Measurements from ENCODE around the gene FLT1. TPM values are rescaled to one million over a fixed set of nuclear protein-coding genes. Genes with fewer than 3 reads are reported as not detected.

The FLT1 gene
- total RNA-seq, 1 donor from 2014 or later, result not detected

GRCh38 chr13:28490061-28490460 lies 4.9 kb downstream of the FLT1 start:
- FAIRE-seq, result no peak
- peaks cover 23% of the 10 kb centered on the region for H3K27me3 ChIP-seq (ENCODE audit: control insufficient read depth, insufficient read depth, low read length)
- no peak for TF ChIP-seq CTCF (IDR thresholded peaks at IDR 0.05; ENCODE audit: insufficient read depth, low read length, severe bottlenecking)

DNA sequence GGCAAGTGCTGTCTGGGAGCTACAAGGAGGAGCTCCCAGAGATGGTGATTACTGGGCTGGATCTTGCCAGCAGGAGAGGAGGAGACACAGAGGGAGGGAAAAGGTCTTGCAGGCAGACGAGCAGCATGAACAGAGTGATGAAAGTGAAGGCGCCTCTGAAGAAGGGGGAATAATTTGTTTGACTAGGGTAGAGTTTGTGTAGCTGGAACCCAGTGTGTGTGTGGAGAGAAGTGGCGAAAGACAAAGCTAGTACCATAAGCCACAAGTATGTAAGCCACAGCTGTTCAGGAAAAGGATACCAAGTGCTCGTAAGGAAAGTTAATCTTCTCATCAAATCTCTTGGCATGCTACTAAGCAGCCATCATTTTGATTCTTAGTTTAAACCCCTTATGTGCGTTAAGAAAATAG lies 5.4 kb downstream of the FLT1 start:
- Histone ChIP-seq H3K27me3 (ENCODE audit: control insufficient read depth, insufficient read depth, low read length) (peaks cover 23% of the 10 kb centered on the region), H3K4me3 (ENCODE audit: low read depth, low read length) (no peak overlapping the region), H3K36me3 (ENCODE audit: control insufficient read depth, insufficient read depth, low read length) (no peaks in the 10 kb centered on the region)
- TF ChIP-seq CTCF (IDR thresholded peaks at IDR 0.05; ENCODE audit: insufficient read depth, low read length, severe bottlenecking), result no peak
- no peak for DNase-seq (ENCODE audit: low read depth)
- FAIRE-seq, result no peak

More at GRCh38 chr13:28490061-28490460, 4.9 kb downstream of the FLT1 start:
- no peak for DNase-seq (ENCODE audit: low read depth)
- H3K4me3 ChIP-seq (ENCODE audit: low read depth, low read length), result no peak overlapping the region
- no peaks in the 10 kb centered on the region for H3K36me3 ChIP-seq (ENCODE audit: control insufficient read depth, insufficient read depth, low read length)

DNA sequence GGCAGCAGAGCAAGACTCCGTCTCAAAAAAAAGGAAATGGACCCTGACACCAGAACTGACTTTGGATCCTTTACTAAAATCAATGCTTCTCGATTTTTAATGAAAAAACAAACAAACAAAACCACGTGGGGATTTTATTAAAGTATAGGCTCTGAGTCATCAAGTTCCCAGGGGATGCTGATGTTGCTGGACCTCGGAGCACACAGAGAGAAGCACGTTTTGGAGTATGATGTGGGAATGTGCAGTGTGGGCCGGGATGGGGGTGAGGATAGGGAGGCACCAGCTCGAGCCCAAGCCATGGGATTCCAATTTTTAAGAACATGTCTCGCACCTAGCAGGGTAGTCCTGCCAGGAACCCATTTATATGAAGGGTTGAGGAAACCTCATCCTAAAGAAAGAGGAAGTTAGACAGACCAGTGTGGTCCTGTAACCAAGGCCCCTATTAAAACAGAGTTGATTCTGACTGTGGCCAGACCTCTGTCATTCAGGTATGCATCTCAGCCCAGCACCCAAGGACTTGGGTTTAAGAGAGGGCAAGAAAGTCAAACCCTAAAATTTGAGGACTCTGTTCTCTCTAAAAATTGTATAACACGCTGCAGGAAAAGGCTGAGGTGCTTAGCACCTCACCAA lies 6.4 kb downstream of the FLT1 start:
- H3K27me3 ChIP-seq (ENCODE audit: control insufficient read depth, insufficient read depth, low read length), result peaks cover 17% of the 10 kb centered on the region
- DNase-seq (ENCODE audit: low read depth) (no peak), FAIRE-seq (no peak)
- no peaks in the 10 kb centered on the region for H3K36me3 ChIP-seq (ENCODE audit: control insufficient read depth, insufficient read depth, low read length)
- no peak for TF ChIP-seq CTCF (IDR thresholded peaks at IDR 0.05; ENCODE audit: insufficient read depth, low read length, severe bottlenecking)
- no peak overlapping the region for H3K4me3 ChIP-seq (ENCODE audit: low read depth, low read length)

DNA sequence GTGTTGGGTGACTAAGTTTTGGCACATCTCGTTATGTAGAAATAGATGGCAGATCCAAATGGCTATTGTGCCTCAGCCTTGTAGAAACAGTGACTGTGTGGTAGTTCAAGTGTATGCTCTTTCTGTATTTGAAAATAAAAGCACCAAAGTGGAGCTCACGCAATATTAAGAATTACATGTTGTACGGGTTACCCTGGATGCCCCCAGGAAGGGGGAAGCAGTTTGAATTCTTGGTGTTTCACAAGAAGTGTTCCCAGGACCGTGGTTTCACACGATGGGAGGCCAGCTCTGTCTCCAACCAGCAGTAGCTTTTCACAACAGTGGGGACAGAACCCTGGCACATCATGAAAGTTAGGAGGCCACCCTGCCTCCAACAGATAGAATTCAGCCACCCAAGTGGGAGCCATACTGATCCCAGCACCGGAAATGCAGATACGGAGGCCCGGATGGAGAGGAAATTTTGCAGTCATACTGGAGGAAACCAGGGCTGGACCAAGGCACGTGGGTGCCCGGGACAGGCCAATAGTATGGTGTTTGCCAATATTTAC lies 8.9 kb downstream of the FLT1 start:
- H3K27me3 ChIP-seq (ENCODE audit: control insufficient read depth, insufficient read depth, low read length), result peaks cover 8% of the 10 kb centered on the region
- FAIRE-seq, result no peak
- no peaks in the 10 kb centered on the region for H3K36me3 ChIP-seq (ENCODE audit: control insufficient read depth, insufficient read depth, low read length)
- no peak for DNase-seq (ENCODE audit: low read depth)
- no peak overlapping the region for H3K4me3 ChIP-seq (ENCODE audit: low read depth, low read length)
- TF ChIP-seq CTCF (IDR thresholded peaks at IDR 0.05; ENCODE audit: insufficient read depth, low read length, severe bottlenecking), result no peak

- FAIRE-seq (no peak), DNase-seq (ENCODE audit: low read depth) (no peak)
- Histone ChIP-seq H3K4me3 (ENCODE audit: low read depth, low read length) (no peak overlapping the region), H3K27me3 (ENCODE audit: control insufficient read depth, insufficient read depth, low read length) (peaks cover 7% of the 10 kb centered on the region), H3K36me3 (ENCODE audit: control insufficient read depth, insufficient read depth, low read length) (no peaks in the 10 kb centered on the region)
- TF ChIP-seq CTCF (IDR thresholded peaks at IDR 0.05; ENCODE audit: insufficient read depth, low read length, severe bottlenecking), result no peak
Measured at GRCh38 chr13:28485551-28485950, 9.4 kb downstream of the FLT1 start.

DNA sequence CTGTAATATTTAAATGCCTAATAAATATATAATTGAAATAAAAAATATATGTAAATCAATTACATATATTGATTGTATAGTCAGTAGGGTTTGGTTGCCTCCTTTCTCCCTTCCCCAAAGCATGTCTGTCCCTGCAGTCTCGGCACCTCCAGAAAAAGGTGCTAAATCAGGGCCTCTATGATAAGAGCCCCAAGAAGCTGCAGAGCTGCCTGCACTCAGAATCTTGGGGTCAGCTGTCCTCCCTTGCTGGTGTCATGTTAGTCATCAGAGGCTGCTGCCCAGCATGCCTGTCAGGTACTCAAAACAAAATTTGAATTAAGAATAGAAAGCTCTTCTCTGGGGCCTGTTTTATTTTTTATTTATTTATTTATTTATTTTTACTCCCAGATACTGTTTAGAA lies 9.8 kb downstream of the FLT1 start:
- DNase-seq (ENCODE audit: low read depth) (no peak), FAIRE-seq (no peak)
- no peak for TF ChIP-seq CTCF (IDR thresholded peaks at IDR 0.05; ENCODE audit: insufficient read depth, low read length, severe bottlenecking)
- H3K4me3 ChIP-seq (ENCODE audit: low read depth, low read length), result no peak overlapping the region
- H3K36me3 ChIP-seq (ENCODE audit: control insufficient read depth, insufficient read depth, low read length), result no peaks in the 10 kb centered on the region
- H3K27me3 ChIP-seq (ENCODE audit: control insufficient read depth, insufficient read depth, low read length), result peaks cover 6% of the 10 kb centered on the region

Measured in bronchial epithelial cell (primary cell).